Putamen (tissue), 1 donor: Measurements from ENCODE around the gene SLC13A3.

Experiments used
- DNase-seq: peaks from one replicate; pipeline ENCODE4 v3.0.0-alpha.2; 2016; ENCODE audit warnings: low spot score

The SLC13A3 gene

GRCh38 chr20:46635514-46636136 is 15.6 kb downstream of the SLC13A3 start:
- no peak for DNase-seq

DNA sequence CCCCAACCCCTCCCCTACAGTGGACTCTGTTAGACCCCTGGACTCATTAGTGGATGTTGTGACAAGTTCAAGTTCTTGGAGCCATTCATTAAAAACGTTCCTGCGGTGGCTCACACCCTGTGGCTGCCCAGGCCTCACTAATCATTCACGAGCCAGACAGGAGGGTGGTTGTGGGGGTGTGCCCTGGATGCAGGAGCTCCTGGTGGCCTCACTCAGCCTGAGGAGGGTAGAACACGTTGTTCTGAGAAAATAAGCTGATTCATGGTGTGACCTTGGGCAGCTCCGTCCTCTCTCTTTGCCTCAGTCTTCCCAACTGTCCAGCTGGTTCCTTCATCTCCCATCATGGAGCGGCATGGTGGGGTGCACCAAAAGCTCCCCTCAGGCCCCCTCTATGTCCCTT is 16.7 kb downstream of the SLC13A3 start:
- no peak for DNase-seq

- DNase-seq: peak; percentile 59
Measured at GRCh38 chr20:46631874-46632446, 19.3 kb downstream of the SLC13A3 start.

GRCh38 chr20:46631212-46631869 is 19.9 kb downstream of the SLC13A3 start:
- no peak for DNase-seq

DNA sequence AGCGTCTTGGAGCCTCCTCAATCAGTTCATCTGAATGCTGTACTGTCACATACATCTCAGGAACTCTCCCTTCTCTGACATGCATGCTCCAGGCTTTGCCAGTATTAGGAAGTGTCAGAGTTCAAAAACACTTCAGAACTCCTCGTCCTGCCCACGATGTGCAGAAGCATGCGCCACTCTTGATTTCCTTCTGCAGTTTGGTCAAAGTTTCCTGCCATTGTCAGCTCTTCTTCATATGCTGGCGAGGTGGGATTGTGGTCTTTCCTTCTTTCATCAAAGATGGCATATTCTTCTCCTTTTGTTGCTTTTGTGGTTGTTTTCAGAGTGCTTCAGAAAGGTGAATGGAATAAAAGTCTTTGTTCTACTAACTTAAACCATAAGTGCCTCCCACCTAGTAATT is 21.0 kb downstream of the SLC13A3 start:
- DNase-seq: no peak

- no peak for DNase-seq
Measured at GRCh38 chr20:46629341-46629740, 21.9 kb downstream of the SLC13A3 start.

DNA sequence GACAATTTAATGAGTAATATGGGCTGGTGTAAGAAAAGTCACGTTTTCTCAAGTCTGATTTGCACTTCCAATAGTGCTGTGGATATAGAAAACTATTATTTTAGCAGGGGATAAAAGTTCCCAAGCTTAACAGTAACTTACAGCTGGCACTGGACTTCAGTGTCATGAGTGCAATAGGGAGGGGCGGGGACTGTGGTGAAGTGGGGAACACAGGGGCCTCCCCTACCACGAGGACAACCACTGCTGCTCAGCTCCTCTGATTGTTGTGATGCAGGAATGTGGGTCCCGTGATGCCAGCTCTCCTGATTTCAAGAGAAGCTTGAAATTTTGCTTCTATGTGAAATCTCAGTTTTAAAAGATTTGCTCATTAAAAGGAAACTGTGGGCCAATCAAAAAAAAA is 24.0 kb downstream of the SLC13A3 start:
- DNase-seq: no peak

DNA sequence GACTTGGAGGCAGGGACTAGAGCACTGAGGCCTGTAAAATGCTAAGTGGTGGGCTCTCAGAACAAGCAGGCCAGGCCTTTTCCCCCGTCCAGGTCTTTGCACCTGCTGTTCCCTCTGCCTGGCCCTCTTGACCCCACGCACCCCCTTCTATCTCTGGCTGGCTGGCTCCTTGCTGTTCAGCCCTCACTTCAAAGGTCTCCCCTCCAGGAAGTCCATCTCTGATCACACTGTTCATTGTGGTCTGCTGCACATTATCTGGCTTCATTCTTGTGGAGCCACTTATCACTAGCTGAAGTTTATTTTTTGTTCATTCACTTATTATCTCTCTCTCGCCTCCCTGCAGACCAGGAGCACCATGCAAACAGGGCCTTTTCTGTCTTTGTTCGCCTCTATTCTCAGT is 24.5 kb downstream of the SLC13A3 start:
- no peak for DNase-seq

DNA sequence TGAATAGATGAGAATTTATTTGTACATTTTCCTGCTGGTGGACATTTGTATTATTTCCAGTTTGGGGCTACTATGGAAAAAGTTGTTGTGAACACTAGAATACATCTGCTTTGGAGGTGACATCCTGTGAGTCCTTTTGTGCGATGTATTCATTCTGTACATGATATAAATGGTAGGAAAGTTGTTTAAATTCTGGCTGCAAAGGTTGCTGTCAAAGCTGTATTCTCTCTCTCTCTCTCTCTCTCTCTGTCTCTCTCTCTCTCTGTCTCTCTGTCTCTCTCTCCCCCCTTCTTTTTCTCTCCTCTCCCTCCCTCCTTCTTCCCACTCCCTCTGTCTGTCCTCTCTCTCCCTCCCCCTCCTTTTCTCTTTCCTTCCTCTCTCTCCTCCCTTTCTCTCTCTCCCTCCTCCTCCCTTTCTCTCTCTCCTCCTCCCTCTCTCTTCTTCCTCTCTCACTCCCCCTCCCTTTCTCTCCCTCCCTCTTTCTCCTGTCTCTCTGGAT is 25.3 kb downstream of the SLC13A3 start:
- no peak for DNase-seq

GRCh38 chr20:46624946-46625345 is 26.3 kb downstream of the SLC13A3 start:
- DNase-seq: no peak

- DNase-seq: no peak
Measured at GRCh38 chr20:46622165-46622564, 29.1 kb downstream of the SLC13A3 start.

DNA sequence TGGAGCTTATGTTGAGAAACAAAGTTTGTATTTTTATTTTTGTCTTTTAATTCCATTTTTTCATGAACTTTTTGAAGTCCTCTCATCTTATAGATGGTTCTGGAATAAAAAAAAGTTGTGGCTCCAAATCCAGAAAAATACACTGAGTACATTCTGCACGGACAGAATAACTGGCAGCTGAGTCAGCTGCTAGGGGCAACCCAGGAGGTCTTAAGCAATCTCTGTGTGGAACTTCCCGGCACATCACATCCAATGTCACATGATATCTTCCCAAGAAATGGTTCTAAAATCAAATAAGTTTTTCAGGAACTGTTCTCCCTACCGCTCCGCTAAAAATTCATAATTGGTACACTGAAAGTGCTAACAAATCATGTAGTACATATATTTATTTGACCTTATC is 29.8 kb downstream of the SLC13A3 start:
- DNase-seq: no peak

DNA sequence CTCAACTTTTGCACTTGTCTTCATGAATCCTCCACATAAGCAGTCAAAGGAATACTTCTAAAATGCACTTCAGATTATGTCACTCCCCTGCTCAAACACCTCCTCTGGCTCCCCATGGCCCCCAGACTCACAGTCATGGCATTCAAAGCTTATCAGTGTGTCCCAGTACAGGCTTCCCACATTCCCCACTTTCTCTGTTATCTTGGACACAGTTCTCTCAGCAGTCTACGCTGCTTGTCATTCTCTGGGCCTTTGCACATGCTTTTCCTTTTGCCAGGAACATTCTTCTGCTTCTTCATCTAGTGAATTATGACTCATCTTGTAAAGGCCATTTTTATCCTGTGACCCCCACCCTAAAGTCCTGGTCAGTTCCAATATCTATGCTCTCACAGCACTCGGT is 31.8 kb downstream of the SLC13A3 start:
- DNase-seq: no peak

DNA sequence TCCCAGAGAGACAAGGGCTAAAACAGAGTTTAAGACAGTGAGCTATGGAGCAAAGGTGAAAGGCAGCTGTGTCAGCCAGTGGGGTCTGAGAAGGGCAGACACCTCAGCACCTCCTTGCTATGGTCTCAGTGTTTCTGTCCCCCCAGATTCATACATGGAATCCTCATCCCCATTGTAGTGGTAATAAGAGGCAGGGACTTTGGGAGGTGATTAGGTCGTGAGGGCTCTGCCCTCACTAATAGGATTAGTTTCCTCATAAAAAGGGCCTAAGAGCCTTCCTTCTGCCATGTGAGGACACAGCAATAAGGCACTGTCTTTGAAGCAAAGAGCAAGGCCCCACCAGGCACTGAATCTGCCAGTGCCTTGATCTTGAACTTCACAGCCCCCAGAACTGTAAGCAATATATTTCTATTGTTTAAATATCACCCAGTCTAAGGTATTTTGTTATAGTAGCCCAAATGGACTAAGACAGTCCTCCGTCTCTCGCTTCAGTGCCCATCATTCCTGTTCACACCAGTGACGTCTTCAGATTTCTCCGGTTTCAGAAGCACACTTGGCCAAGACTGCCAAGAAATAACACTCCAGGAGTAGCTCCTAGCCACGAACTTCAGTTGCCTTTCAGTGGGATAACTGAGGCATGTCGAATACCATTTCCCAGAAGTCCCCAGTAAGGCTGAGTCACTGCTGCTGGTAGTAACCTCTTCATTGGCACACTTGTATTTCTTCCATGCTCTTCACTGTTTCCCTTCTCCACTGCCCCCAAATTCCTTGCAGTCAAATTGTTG is 32.8 kb downstream of the SLC13A3 start:
- no peak for DNase-seq

GRCh38 chr20:46614503-46614902 is 36.8 kb downstream of the SLC13A3 start:
- no peak for DNase-seq

DNA sequence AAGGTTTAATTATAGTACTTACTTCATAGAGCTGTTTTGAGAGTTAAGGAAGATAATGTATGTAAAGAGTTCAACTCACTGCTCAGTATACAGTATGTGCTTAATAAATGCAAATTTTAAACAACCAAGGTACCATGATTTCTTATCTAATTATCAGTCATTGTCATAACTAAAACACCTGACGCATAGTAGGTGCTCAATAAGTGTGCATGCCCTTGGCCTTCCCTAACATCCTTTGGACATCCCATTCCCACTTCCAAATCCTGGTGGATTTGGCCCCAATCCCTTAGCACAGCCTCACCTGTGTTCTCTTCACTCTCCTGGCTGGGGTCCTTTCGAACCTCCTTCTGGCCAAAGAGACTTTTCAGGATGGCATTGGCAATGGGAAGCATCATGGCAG is 41.1 kb downstream of the SLC13A3 start:
- no peak for DNase-seq

DNA sequence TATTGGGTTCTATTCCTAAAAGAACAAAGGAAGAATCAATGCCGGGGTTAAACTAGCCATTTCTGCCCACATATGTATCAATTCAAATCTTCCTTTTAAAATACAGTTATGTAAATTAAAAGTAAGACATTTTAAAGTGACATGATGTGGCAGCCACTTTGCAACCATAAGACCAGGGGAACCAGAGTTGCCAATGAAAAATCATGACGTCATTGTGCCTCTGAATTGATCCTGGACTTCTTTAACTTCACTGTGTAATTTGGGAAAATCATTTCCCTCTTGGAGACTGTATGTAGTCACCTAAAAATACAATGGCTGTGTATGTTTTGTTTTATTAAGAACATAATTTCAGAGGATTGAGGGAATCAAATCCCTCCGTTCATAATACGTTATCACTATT is 42.2 kb downstream of the SLC13A3 start:
- no peak for DNase-seq

DNA sequence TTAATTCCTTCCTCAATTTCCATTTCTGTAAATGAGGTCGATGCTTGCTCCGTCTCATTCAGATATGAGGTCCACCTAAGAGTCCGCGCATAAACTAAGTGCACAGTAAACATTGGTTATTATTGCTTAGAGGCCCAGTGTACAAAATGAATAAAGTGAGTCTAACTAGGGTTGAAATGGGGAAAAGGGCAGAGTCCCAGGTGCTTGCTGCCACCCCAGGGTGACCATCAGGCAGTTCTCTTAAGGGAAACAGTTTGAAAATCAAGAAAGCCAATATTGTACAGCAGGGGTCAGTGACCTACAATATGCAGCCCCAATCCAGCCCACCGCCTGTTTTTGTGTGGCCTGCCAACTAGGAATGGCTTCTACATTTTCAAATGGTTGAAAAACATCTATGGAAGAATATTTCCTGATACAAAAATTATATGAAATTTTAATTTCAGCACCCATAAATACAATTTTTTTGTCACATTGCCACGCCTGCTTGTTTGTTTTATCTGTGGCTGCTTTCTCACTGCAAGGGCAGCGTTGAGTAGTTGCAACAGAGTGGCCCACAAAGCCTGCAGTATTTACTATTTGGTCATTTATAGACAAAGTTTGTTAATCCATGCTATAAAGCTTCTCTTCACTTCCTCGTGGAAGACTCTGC is 43.3 kb downstream of the SLC13A3 start:
- no peak for DNase-seq

GRCh38 chr20:46607191-46607848 is 43.9 kb downstream of the SLC13A3 start:
- no peak for DNase-seq

DNA sequence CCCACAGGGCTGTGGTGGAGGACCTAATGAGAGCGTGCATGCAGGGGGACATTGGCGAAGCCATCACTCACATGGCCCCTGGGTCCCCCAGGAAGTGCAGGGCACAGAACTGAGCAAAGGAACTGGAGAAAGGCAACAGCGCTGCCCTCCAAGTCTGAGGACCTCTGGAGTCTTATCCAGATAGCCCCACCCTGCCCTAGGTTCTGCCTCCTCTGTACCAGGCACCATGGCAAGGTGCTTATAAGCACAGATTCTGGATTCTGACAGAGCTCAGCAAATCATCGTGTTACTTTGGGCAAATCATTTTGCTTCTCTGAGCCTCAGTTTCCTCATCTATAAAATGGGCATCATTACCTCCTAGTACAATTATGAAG is 44.5 kb downstream of the SLC13A3 start:
- no peak for DNase-seq

DNA sequence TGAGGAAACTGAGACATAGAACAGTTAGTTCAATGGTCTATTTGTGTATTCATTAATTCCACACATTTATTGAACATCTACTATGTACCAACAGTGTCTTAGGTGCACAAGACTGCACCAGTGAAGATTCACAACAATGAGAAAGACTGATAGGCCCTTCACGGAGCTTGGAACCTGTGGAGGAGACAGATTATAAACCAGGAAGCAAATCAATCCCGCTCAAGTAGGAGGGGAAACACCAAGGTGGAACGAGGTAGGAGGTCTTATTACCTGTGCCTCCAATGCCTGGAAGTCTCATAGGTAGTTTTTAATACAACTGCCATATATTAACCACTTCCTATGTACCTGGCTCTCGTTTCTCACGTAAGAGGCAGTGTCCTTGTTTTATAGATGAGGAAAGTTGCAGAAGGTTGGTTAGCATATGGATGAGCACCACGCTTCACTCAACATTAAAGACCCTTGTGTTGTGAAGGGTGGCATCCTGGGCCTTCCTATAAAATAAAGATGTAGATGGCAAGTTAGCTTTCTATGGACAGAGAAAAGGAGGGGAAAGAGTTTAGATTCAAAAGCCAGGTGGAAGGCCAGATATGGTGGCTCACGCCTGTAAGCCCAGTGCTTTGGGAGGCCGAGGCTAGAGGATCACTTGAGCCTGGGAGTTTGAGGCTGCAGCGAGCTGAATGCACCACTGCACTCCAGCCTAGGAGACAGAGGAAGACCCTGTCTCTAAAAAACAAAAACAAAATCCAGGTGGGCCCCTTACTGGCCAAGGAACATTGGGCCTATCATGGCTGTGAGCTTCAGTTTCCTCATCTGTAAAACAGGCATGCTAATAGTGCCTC is 45.1 kb downstream of the SLC13A3 start:
- DNase-seq: no peak
